Smooth muscle cell (in vitro differentiated cells): ENCODE data around the gene PPP1R12C. TPM values are rescaled to one million over a fixed set of nuclear protein-coding genes. Genes with fewer than 3 reads are reported as not detected.
A peak's percentile ranks its signal among the peaks of the same experiment; 100 is the strongest.

Experiments used
- DNase-seq: peaks from one replicate; lab custom pipeline; 2025; ENCODE audit not compliant: unreplicated experiment; lab: John Stamatoyannopoulos, UW
- H2AFZ ChIP-seq: fragments of 200-600 bp; sonication (generic); 2 replicates; pipeline ENCODE4 v1.6.0; 2016; ENCODE audit warnings: antibody characterized with exemption, low read depth, mild to moderate bottlenecking
- H3F3A ChIP-seq: fragments of 200-600 bp; sonication (generic); 2 replicates; pipeline ENCODE4 v1.6.0; 2017; ENCODE audit warnings: antibody characterized with exemption, low read depth
- H3K27ac ChIP-seq: fragments of 200-600 bp; sonication (generic); 2 replicates; pipeline ENCODE4 v1.5.1; 2016; ENCODE audit warnings: low read depth, mild to moderate bottlenecking
- H3K27me3 ChIP-seq: fragments of 200-600 bp; sonication (generic); 2 replicates; pipeline ENCODE4 v1.6.1; 2016; ENCODE audit warnings: low read depth, mild to moderate bottlenecking
- H3K36me3 ChIP-seq: fragments of 200-600 bp; sonication (generic); 2 replicates; pipeline ENCODE4 v1.5.1; 2016; ENCODE audit warnings: low read depth
- H3K4me1 ChIP-seq: fragments of 200-600 bp; sonication (generic); 2 replicates; pipeline ENCODE4 v1.5.1; 2016; ENCODE audit warnings: low read depth
- H3K4me2 ChIP-seq: fragments of 200-600 bp; sonication (generic); 2 replicates; pipeline ENCODE4 v1.6.0; 2016; ENCODE audit warnings: mild to moderate bottlenecking
- H3K4me3 ChIP-seq: fragments of 200-600 bp; sonication (generic); 2 replicates; pipeline ENCODE4 v1.5.1; 2016; ENCODE audit warnings: mild to moderate bottlenecking
- H3K79me2 ChIP-seq: fragments of 200-600 bp; sonication (generic); 2 replicates; pipeline ENCODE4 v1.6.0; 2016; ENCODE audit warnings: low read depth, mild to moderate bottlenecking
- H3K9ac ChIP-seq: fragments of 200-600 bp; sonication (generic); 2 replicates; pipeline ENCODE4 v1.6.0; 2016; ENCODE audit warnings: low read depth
- H3K9me3 ChIP-seq: fragments of 200-600 bp; sonication (generic); replicated peaks from 2 replicates; pipeline ENCODE4 v1.5.1; 2016; ENCODE audit warnings: low read depth
- H4K20me1 ChIP-seq: fragments of 200-600 bp; sonication (generic); 2 replicates; pipeline ENCODE4 v1.6.0; 2016; ENCODE audit warnings: low read depth
- WGBS: methylation state at CpG from one replicate; pipeline ENCODE4 v1.1.7; 2016; ENCODE audit warnings: low lambda C conversion rate; 5-methylcytosine and 5-hydroxymethylcytosine counted together
- polyA plus RNA-seq: library from polyadenylated mRNA; unstranded; fragments of >200 nt; fragmentation: Nextera tagmentation; extraction: Ambion mirVana; gene quantifications from 2 replicates; pipeline ENCODE4 v1.2.1, GENCODE V29; 2016
- total RNA-seq: library from RNA; depleted of rRNA; stranded (reverse); fragments of >200 nt; gene quantifications from 2 replicates; pipeline ENCODE4 v1.2.3, GENCODE V29; 2014
- TF ChIP-seq, protein P1 (sequence below): fragments of 200-600 bp; sonication (generic); IDR thresholded peaks from 2 replicates; pipeline ENCODE4 v1.5.1; 2017; ENCODE audit warnings: borderline replicate concordance, mild to moderate bottlenecking, antibody characterized with exemption; ENCODE audit not compliant: insufficient read depth, poor library complexity, severe bottlenecking

PPP1R12C gene
- total and polyA plus RNA-seq, 2 experiments from 2014 or later: 26.1 to 30.5 TPM

DNA sequence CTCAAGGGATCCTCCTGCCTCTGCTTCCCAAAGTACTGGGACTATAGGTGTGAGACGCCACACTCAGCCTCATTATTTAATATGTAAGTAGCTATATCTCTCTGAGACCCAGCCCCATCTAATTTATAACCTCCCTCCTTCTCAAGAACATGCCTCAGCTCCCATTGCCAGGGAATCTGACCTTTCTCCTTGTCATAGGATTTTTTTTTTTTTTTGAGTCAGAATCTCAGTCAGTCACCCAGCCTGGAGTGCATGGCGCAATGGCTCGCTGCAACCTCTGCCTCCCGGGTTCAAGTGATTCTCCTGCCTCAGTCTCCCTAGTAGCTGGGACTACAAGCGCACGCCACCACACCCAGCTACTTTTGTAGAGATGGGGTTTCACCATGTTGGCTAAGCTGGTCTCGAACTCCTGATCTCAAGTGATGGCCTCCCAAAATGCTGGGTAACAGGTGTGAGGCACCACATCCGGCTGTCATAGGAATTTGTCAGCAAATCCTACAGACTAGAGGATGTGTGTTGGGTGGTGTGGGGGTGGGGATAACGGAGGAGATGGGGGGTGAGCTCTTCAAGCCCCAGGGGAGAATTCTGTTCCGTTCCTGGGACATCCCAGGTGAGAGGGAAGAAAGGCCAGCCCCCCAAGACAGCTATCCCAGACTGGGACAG lies 46.8 kb downstream of the PPP1R12C start:
- TF ChIP-seq, protein P1, sequence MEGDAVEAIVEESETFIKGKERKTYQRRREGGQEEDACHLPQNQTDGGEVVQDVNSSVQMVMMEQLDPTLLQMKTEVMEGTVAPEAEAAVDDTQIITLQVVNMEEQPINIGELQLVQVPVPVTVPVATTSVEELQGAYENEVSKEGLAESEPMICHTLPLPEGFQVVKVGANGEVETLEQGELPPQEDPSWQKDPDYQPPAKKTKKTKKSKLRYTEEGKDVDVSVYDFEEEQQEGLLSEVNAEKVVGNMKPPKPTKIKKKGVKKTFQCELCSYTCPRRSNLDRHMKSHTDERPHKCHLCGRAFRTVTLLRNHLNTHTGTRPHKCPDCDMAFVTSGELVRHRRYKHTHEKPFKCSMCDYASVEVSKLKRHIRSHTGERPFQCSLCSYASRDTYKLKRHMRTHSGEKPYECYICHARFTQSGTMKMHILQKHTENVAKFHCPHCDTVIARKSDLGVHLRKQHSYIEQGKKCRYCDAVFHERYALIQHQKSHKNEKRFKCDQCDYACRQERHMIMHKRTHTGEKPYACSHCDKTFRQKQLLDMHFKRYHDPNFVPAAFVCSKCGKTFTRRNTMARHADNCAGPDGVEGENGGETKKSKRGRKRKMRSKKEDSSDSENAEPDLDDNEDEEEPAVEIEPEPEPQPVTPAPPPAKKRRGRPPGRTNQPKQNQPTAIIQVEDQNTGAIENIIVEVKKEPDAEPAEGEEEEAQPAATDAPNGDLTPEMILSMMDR: no peak
- DNase-seq: no peak
- Histone ChIP-seq H3F3A (no peaks in the 10 kb centered on the region), H3K36me3 (no peaks in the 10 kb centered on the region), H3K79me2 (no peaks in the 10 kb centered on the region), H3K27me3 (peaks cover 41% of the 10 kb centered on the region), H3K4me2 (no peak overlapping the region), H3K4me1 (peaks cover 5% of the 10 kb centered on the region), H3K27ac (peak overlapping the region; percentile 74), H3K9me3 (no peaks in the 10 kb centered on the region), H2AFZ (no peak overlapping the region), H3K9ac (no peak overlapping the region), H4K20me1 (no peaks in the 10 kb centered on the region), H3K4me3 (no peak overlapping the region)
- 83% methylated on average over 10 of the region's 10 CpGs for WGBS

DNA sequence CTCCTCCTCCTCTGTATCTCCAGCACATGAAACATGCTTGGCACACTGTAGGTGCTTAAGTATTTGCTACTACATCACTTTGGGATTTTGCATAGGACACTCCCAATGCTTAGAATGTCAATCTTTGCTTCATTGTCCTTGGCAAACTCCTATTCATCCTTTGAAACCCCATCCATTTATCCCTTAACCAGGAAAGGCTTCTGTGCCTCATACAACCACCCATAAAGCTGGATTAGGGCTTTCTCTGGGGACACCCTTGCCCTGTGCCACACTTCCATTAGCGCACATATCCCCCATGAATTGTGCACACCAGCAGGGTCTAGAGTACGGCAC lies 47.6 kb downstream of the PPP1R12C start:
- H3K27me3 ChIP-seq: peaks cover 41% of the 10 kb centered on the region
- H3F3A ChIP-seq: no peaks in the 10 kb centered on the region
- TF ChIP-seq, protein P1: no peak
- H3K4me2 ChIP-seq: peak overlapping the region; percentile 80
- peak overlapping the region; percentile 51 for H3K9ac ChIP-seq
- H3K27ac ChIP-seq: peak overlapping the region; percentile 74
- WGBS: 97% methylated on average over 2 of the region's 2 CpGs
- no peaks in the 10 kb centered on the region for H3K9me3 ChIP-seq
- no peak overlapping the region for H2AFZ ChIP-seq
- H4K20me1 ChIP-seq: no peaks in the 10 kb centered on the region
- no peaks in the 10 kb centered on the region for H3K36me3 ChIP-seq
- peak overlapping the region; percentile 47 for H3K4me3 ChIP-seq
- no peaks in the 10 kb centered on the region for H3K79me2 ChIP-seq
- DNase-seq: no peak
- H3K4me1 ChIP-seq: peaks cover 5% of the 10 kb centered on the region

DNA sequence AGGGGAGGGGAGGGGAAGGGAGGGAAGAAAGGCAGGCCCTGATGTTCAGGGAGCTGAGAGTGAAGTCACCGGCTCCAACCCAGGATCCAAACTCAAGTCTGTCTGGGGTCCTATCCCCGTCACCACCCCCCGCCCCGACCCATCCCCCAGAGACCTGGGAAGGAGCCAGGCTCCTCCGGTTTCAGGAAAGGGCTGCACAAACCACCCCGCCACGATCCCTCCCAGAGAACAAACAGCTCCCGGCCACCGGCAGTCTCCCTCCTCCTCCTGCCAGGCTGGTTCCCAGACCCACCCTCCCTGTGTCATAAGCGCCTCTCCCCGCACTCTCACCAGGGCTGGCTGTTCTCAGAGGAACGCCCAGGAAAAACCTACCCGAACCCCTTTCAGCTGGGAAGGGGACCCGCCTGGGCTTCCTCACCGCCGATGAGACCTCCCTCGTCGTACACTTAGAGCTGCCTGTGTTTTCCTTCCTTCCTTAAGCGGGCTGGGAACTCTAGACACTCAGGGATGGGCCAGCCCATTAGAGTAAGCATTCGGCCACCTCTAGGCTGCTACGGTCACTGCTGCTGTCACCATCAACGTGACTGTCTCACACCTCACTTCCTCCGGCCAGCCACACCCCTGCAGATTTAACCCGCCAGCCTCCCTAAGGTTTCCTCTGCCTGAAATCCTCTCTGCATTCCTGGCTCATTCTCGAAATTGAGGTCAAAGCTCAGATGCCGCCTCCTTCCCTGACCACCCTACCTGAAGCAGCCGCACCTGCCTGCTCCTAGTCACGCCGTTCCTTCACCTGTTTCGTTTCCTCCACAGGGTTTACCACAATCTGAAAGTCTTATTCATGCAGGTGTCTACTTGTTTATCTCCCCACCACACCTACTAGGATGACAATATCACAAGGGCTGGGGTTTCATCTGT lies 48.2 kb downstream of the PPP1R12C start:
- no peaks in the 10 kb centered on the region for H3K9me3 ChIP-seq
- peak overlapping the region; percentile 80 for H3K4me2 ChIP-seq
- TF ChIP-seq, protein P1: no peak
- no peaks in the 10 kb centered on the region for H3K79me2 ChIP-seq
- H3K4me1 ChIP-seq: peaks cover 5% of the 10 kb centered on the region
- peaks cover 41% of the 10 kb centered on the region for H3K27me3 ChIP-seq
- H4K20me1 ChIP-seq: no peaks in the 10 kb centered on the region
- no peaks in the 10 kb centered on the region for H3K36me3 ChIP-seq
- WGBS: 6% methylated on average over 21 of the region's 30 CpGs
- H3K4me3 ChIP-seq: peak overlapping the region; percentile 47
- no peak for DNase-seq
- peak overlapping the region; percentile 51 for H3K9ac ChIP-seq
- H3F3A ChIP-seq: no peaks in the 10 kb centered on the region
- peak overlapping the region; percentile 74 for H3K27ac ChIP-seq
- H2AFZ ChIP-seq: no peak overlapping the region
